GM12873 (cell line): Measurements from ENCODE around the gene THRB.

Experiments
- TF ChIP-seq, protein P1 (sequence below): IDR thresholded peaks from 2 replicates; pipeline ENCODE4 v1.5.1; 2012; ENCODE audit warnings: low read depth, mild to moderate bottlenecking, moderate library complexity, low read length, control low read depth; ENCODE audit not compliant: insufficient read depth; ENCODE audit errors: missing control alignments

The THRB gene

DNA sequence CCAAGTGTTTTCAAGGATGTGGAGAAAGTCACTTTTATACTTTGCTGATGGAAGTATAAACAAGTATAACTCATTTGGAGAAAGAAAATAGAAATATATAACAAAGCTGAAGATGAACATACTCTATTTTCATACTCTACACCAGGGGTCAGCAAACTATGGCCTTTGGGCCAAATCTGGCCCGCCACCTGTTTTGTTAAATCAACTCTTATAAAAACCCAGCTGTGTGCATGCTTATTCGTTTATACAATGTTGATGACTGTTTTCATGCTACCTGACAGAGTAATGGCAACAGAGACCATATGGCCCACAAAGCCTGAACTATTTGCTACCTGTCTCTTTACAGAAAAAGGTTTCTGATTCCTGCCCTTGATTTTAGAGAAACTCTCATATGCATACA lies 425.6 kb downstream of the THRB start:
- TF ChIP-seq, protein P1, sequence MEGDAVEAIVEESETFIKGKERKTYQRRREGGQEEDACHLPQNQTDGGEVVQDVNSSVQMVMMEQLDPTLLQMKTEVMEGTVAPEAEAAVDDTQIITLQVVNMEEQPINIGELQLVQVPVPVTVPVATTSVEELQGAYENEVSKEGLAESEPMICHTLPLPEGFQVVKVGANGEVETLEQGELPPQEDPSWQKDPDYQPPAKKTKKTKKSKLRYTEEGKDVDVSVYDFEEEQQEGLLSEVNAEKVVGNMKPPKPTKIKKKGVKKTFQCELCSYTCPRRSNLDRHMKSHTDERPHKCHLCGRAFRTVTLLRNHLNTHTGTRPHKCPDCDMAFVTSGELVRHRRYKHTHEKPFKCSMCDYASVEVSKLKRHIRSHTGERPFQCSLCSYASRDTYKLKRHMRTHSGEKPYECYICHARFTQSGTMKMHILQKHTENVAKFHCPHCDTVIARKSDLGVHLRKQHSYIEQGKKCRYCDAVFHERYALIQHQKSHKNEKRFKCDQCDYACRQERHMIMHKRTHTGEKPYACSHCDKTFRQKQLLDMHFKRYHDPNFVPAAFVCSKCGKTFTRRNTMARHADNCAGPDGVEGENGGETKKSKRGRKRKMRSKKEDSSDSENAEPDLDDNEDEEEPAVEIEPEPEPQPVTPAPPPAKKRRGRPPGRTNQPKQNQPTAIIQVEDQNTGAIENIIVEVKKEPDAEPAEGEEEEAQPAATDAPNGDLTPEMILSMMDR: peak; percentile 2

DNA sequence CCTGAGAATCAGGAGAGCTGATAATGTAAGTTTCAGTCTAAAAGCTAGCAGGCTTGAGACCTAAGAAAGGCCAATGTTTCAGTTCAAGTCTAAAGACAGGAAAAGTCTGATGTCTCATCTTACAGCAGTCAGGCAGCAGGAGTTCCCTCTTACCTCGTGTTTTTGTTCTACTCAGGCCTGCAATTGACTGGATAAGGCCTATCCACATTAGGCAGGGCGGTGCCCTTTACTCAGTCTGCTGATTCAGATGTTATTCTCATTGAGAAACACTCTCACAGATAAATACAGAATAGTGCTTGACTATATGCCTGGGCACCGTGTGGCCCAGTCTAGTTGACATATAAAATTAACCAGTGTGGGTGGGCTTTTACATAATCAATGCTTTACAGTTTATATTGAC lies 427.2 kb downstream of the THRB start:
- TF ChIP-seq, protein P1: no peak
